Activated CD8-positive, alpha-beta memory T cell treated with anti-CD3 and anti-CD28 coated beads, Interleukin-2, amount 50 U/mL, for 48 hours (primary cell): ENCODE results near the gene KIR3DL1.
"Not testable (repeated sequence)": the region's sequence is repeated elsewhere in the genome, so short reads cannot be mapped to it uniquely, and the experiment has no call there.

ENCODE experiments used
- DNase-seq: peaks from one replicate; pipeline ENCODE4 v3.0.0-alpha.2; 2020

KIR3DL1 gene

GRCh38 chr19:54817670-54818536 lies 1.6 kb downstream of the KIR3DL1 start:
- no peak for DNase-seq

- DNase-seq, result not testable (repeated sequence)
These were observed 8.1 kb downstream of the KIR3DL1 start for GRCh38 chr19:54824416-54824815.

- not testable (repeated sequence) for DNase-seq
These were observed 9.1 kb downstream of the KIR3DL1 start for GRCh38 chr19:54825326-54825725.

- DNase-seq, result not testable (repeated sequence)
These were observed 11.8 kb downstream of the KIR3DL1 start for GRCh38 chr19:54828064-54828463.

GRCh38 chr19:54832496-54832895 lies 16.2 kb downstream of the KIR3DL1 start, which contains the start of gene KIR2DS4:
KIR2DS4 (plus strand) TSS chr19:54832676.
- not testable (repeated sequence) for DNase-seq

- DNase-seq, result not testable (repeated sequence)
These were observed 18.9 kb downstream of the KIR3DL1 start for GRCh38 chr19:54835126-54835525.

GRCh38 chr19:54837522-54837921 lies 21.3 kb downstream of the KIR3DL1 start:
- not testable (repeated sequence) for DNase-seq

- DNase-seq, result not testable (repeated sequence)
These were observed 26.9 kb downstream of the KIR3DL1 start for GRCh38 chr19:54843171-54843570.

GRCh38 chr19:54850061-54850640 lies 33.9 kb downstream of the KIR3DL1 start, which contains the start of gene KIR3DL2:
KIR3DL2 (plus strand) TSS chr19:54850443; CDS start chr19:54850476, 33 bp downstream.
- not testable (repeated sequence) for DNase-seq

- no peak for DNase-seq
These were observed 34.7 kb downstream of the KIR3DL1 start for GRCh38 chr19:54850930-54851329.

- no peak for DNase-seq
These were observed 35.1 kb downstream of the KIR3DL1 start for GRCh38 chr19:54851353-54851752.

GRCh38 chr19:54855241-54855640 lies 39.0 kb downstream of the KIR3DL1 start:
- DNase-seq, result not testable (repeated sequence)

- DNase-seq, result not testable (repeated sequence)
These were observed 42.2 kb downstream of the KIR3DL1 start for GRCh38 chr19:54858476-54858875.

- not testable (repeated sequence) for DNase-seq
These were observed 43.2 kb downstream of the KIR3DL1 start for GRCh38 chr19:54859421-54859820.

- DNase-seq, result not testable (repeated sequence)
These were observed 47.2 kb downstream of the KIR3DL1 start for GRCh38 chr19:54863459-54863858.

- DNase-seq, result no peak
These were observed 55.4 kb downstream of the KIR3DL1 start for GRCh38 chr19:54871696-54872095.

- DNase-seq, result no peak
These were observed 57.7 kb downstream of the KIR3DL1 start, which contains the start of gene FCAR for GRCh38 chr19:54873990-54874389. FCAR (plus strand) TSS chr19:54874235; CDS start chr19:54874290, 55 bp downstream.

- DNase-seq, result no peak
These were observed 59.2 kb downstream of the KIR3DL1 start for GRCh38 chr19:54875506-54875905.

GRCh38 chr19:54877471-54877870 lies 61.2 kb downstream of the KIR3DL1 start:
- no peak for DNase-seq
